ENCODE measurements around the gene MYO9B. TPM values are rescaled to one million over a fixed set of nuclear protein-coding genes. Genes with fewer than 3 reads are reported as not detected.
A peak's percentile ranks its signal among the peaks of the same experiment; 100 is the strongest.

The MYO9B gene
- total and polyA plus RNA-seq, 2 of the 13 experiments (the other 11 are each of a cell fraction or from before 2014, with no cell fraction given): 18.0 to 18.3 TPM

DNA sequence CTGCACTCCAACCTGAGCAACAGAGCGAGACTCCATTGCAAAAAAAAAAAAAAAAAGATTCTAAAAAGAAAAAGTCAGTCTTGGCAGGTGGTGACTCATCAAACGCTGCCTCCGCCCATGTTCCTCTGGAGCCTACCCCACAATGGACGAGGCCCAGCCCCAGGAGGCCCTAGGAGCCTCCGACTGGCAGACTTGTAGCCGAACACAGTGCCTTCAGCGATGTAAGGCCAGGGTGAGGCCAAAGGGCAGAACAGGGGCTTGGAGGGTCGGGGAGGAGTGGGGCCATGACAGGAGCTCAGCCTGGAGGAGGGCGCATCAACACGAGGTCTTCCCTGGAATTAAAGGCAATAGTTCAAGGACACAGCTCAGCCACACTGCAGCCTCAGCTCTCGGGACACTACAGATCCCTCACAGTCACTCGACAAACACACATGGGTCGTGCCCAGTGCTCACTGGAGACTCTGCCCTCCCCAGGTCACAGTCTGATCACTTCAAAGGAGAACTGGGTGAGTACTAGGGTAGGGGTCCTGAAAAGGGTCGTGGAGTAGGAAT is 144.7 kb downstream of the MYO9B start (continued):
- TF ChIP-seq, protein P1, sequence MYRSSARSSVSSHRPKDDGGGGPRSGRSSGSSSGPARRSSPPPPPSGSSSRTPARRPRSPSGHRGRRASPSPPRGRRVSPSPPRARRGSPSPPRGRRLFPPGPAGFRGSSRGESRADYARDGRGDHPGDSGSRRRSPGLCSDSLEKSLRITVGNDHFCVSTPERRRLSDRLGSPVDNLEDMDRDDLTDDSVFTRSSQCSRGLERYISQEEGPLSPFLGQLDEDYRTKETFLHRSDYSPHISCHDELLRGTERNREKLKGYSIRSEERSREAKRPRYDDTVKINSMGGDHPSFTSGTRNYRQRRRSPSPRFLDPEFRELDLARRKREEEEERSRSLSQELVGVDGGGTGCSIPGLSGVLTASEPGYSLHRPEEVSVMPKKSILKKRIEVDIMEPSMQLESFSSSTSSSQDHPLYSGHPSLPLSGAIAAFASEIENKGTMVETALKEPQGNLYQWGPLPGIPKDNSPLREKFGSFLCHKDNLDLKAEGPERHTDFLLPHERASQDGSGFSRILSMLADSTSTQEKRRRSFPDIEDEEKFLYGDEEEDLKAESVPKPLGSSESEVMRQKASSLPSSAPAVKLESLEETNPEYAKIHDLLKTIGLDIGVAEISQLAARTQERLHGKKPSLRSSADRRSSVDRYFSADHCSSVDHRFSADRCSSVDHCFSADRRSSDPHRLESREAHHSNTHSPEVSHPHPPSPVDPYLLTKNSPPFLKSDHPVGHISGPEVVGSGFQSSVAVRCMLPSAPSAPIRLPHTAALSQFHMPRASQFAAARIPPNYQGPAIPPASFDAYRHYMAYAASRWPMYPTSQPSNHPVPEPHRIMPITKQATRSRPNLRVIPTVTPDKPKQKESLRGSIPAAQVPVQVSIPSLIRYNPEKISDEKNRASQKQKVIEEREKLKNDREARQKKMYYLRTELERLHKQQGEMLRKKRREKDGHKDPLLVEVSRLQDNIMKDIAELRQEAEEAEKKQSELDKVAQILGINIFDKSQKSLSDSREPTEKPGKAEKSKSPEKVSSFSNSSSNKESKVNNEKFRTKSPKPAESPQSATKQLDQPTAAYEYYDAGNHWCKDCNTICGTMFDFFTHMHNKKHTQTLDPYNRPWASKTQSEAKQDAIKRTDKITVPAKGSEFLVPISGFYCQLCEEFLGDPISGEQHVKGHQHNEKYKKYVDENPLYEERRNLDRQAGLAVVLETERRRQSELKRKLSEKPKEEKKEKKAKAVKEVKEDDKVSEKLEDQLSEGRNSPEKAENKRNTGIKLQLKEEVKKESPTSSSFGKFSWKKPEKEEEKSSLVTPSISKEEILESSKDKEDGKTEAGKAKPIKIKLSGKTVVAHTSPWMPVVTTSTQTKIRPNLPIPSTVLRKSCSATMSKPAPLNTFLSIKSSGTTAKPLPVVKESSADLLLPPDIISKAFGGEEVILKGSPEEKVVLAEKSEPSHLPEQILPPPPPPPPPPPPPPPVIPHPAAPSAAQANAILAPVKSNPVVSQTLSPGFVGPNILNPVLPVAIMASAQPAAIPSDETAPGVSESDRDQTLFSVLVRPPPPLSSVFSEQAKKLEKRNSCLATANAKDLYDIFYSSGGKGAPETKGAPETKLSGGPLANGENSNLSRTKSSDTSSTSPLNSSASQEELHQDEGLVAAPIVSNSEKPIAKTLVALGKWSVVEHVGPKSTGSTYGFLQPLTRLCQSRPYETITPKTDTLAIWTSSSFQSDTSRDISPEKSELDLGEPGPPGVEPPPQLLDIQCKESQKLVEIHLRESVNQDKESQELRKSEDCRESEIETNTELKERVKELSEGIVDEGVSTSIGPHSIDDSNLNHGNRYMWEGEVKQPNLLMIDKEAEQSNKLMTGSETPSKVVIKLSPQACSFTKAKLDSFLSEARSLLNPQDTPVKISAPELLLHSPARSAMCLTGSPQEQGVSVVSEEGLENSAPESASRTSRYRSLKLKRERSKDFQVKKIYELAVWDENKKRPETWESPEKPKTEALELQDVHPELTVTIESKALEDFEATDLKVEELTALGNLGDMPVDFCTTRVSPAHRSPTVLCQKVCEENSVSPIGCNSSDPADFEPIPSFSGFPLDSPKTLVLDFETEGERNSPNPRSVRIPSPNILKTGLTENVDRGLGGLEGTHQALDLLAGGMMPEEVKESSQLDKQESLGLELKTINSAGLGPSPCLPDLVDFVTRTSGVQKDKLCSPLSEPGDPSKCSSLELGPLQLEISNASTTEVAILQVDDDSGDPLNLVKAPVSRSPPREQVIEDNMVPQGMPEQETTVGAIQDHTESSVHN (CRISPR knock-in tag; IDR thresholded peaks at IDR 0.05): no peak
- TF ChIP-seq GATAD2A (CRISPR knock-in tag; IDR thresholded peaks at IDR 0.05): peak; percentile 18; the same call in 1 of the 2 replicates
- no peak for TF ChIP-seq ELF1 (CRISPR knock-in tag; IDR thresholded peaks at IDR 0.05)
- TF ChIP-seq, protein P2, sequence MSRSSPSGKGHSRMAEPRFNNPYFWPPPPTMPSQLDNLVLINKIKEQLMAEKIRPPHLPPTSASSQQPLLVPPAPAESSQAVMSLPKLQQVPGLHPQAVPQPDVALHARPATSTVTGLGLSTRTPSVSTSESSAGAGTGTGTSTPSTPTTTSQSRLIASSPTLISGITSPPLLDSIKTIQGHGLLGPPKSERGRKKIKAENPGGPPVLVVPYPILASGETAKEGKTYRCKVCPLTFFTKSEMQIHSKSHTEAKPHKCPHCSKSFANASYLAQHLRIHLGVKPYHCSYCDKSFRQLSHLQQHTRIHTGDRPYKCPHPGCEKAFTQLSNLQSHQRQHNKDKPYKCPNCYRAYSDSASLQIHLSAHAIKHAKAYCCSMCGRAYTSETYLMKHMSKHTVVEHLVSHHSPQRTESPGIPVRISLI (CRISPR knock-in tag; IDR thresholded peaks at IDR 0.05; ENCODE audit: borderline replicate concordance): peak; percentile 35; the same call in 1 of the 2 replicates
- TF ChIP-seq ZNF761 (CRISPR knock-in tag; conservative IDR thresholded peaks at IDR 0.05): no peak
- TF ChIP-seq ZNF652 (CRISPR knock-in tag; IDR thresholded peaks at IDR 0.05; ENCODE audit: borderline replicate concordance, low read depth): no peak
- TF ChIP-seq ZMYM3 (CRISPR knock-in tag; IDR thresholded peaks at IDR 0.05): peak; percentile 77
- TF ChIP-seq, protein P3, sequence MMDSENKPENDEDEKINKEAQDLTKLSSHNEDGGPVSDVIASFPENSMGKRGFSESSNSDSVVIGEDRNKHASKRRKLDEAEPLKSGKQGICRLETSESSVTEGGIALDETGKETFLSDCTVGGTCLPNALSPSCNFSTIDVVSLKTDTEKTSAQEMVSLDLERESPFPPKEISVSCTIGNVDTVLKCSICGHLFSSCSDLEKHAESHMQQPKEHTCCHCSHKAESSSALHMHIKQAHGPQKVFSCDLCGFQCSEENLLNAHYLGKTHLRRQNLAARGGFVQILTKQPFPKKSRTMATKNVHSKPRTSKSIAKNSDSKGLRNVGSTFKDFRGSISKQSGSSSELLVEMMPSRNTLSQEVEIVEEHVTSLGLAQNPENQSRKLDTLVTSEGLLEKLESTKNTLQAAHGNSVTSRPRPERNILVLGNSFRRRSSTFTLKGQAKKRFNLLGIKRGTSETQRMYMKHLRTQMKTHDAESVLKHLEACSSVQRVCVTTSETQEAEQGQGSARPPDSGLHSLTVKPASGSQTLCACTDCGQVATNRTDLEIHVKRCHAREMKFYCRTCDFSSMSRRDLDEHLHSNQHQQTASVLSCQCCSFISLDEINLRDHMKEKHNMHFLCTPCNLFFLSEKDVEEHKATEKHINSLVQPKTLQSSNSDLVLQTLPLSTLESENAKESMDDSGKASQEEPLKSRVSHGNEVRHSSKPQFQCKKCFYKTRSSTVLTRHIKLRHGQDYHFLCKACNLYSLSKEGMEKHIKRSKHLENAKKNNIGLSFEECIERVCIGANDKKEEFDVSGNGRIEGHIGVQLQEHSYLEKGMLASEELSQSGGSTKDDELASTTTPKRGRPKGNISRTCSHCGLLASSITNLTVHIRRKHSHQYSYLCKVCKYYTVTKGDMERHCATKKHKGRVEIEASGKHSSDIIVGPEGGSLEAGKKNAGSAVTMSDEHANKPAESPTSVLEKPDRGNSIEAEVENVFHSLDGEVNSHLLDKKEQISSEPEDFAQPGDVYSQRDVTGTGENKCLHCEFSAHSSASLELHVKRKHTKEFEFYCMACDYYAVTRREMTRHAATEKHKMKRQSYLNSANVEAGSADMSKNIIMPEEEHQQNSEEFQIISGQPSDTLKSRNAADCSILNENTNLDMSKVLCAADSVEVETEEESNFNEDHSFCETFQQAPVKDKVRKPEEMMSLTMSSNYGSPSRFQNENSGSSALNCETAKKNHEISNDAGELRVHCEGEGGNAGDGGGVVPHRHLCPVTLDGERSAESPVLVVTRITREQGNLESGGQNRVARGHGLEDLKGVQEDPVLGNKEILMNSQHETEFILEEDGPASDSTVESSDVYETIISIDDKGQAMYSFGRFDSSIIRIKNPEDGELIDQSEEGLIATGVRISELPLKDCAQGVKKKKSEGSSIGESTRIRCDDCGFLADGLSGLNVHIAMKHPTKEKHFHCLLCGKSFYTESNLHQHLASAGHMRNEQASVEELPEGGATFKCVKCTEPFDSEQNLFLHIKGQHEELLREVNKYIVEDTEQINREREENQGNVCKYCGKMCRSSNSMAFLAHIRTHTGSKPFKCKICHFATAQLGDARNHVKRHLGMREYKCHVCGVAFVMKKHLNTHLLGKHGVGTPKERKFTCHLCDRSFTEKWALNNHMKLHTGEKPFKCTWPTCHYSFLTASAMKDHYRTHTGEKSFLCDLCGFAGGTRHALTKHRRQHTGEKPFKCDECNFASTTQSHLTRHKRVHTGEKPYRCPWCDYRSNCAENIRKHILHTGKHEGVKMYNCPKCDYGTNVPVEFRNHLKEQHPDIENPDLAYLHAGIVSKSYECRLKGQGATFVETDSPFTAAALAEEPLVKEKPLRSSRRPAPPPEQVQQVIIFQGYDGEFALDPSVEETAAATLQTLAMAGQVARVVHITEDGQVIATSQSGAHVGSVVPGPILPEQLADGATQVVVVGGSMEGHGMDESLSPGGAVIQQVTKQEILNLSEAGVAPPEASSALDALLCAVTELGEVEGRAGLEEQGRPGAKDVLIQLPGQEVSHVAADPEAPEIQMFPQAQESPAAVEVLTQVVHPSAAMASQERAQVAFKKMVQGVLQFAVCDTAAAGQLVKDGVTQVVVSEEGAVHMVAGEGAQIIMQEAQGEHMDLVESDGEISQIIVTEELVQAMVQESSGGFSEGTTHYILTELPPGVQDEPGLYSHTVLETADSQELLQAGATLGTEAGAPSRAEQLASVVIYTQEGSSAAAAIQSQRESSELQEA (CRISPR knock-in tag; IDR thresholded peaks at IDR 0.05; ENCODE audit: not compliant biosample characterization): no peak
- no peak for TF ChIP-seq ZNF234 (CRISPR knock-in tag; conservative IDR thresholded peaks at IDR 0.05)
- no peak for TF ChIP-seq LCORL (IDR thresholded peaks at IDR 0.05)
- no peak for TF ChIP-seq LCORL (CRISPR knock-in tag; IDR thresholded peaks at IDR 0.05)
- no peak for TF ChIP-seq ZNF124 (CRISPR knock-in tag; IDR thresholded peaks at IDR 0.05)
- no peak for TF ChIP-seq HDAC6 (IDR thresholded peaks at IDR 0.05; ENCODE audit: low read depth, low read length)
